ENCODE data around the gene MPPED2.

DNA sequence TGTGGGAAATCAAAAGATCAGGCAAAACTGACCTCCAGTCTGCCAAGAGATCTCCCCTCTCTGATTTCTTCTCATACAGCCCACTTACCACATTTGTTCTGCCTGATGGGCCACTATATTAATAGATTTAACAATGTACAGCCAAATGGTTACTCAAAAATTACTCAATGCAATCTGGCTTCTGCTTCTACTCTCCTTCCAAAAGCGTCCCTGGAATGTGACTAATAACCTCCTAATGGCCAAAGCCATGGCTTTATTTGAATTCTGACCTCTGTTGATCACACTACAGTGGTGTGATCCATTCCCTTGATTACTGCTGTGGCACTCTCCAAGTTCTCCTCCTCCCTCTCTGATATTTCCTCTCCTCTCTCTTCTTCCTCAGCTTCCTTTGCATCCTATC lies 86.2 kb downstream of the MPPED2 start:
- TF ChIP-seq POLR2A (IDR thresholded peaks at IDR 0.05; ENCODE audit: borderline replicate concordance, extremely low read depth, insufficient read depth, insufficient read length) = no peak
- no peak for TF ChIP-seq EZH2 (IDR thresholded peaks at IDR 0.05)
- TF ChIP-seq, protein P1, sequence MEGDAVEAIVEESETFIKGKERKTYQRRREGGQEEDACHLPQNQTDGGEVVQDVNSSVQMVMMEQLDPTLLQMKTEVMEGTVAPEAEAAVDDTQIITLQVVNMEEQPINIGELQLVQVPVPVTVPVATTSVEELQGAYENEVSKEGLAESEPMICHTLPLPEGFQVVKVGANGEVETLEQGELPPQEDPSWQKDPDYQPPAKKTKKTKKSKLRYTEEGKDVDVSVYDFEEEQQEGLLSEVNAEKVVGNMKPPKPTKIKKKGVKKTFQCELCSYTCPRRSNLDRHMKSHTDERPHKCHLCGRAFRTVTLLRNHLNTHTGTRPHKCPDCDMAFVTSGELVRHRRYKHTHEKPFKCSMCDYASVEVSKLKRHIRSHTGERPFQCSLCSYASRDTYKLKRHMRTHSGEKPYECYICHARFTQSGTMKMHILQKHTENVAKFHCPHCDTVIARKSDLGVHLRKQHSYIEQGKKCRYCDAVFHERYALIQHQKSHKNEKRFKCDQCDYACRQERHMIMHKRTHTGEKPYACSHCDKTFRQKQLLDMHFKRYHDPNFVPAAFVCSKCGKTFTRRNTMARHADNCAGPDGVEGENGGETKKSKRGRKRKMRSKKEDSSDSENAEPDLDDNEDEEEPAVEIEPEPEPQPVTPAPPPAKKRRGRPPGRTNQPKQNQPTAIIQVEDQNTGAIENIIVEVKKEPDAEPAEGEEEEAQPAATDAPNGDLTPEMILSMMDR (IDR thresholded peaks at IDR 0.05 in 2 of 3, conservative IDR thresholded peaks at IDR 0.05 in 1 of 3; ENCODE audit: borderline replicate concordance in 1 of 3, insufficient read depth in 1 of 3, low read depth in 2 of 3, low read length in 2 of 3) = no peak
- TF ChIP-seq EZH2phosphoT487 (IDR thresholded peaks at IDR 0.05; ENCODE audit: borderline replicate concordance) = no peak
- TF ChIP-seq, protein P2, sequence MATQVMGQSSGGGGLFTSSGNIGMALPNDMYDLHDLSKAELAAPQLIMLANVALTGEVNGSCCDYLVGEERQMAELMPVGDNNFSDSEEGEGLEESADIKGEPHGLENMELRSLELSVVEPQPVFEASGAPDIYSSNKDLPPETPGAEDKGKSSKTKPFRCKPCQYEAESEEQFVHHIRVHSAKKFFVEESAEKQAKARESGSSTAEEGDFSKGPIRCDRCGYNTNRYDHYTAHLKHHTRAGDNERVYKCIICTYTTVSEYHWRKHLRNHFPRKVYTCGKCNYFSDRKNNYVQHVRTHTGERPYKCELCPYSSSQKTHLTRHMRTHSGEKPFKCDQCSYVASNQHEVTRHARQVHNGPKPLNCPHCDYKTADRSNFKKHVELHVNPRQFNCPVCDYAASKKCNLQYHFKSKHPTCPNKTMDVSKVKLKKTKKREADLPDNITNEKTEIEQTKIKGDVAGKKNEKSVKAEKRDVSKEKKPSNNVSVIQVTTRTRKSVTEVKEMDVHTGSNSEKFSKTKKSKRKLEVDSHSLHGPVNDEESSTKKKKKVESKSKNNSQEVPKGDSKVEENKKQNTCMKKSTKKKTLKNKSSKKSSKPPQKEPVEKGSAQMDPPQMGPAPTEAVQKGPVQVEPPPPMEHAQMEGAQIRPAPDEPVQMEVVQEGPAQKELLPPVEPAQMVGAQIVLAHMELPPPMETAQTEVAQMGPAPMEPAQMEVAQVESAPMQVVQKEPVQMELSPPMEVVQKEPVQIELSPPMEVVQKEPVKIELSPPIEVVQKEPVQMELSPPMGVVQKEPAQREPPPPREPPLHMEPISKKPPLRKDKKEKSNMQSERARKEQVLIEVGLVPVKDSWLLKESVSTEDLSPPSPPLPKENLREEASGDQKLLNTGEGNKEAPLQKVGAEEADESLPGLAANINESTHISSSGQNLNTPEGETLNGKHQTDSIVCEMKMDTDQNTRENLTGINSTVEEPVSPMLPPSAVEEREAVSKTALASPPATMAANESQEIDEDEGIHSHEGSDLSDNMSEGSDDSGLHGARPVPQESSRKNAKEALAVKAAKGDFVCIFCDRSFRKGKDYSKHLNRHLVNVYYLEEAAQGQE (IDR thresholded peaks at IDR 0.05; ENCODE audit: low read depth) = no peak
- TF ChIP-seq YY1 (IDR thresholded peaks at IDR 0.05; ENCODE audit: extremely low read depth, insufficient replicate concordance, low read depth, low read length) = no peak
- TF ChIP-seq, protein P3, sequence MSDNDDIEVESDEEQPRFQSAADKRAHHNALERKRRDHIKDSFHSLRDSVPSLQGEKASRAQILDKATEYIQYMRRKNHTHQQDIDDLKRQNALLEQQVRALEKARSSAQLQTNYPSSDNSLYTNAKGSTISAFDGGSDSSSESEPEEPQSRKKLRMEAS (IDR thresholded peaks at IDR 0.05) = no peak
- no peak for TF ChIP-seq SIN3A (IDR thresholded peaks at IDR 0.05; ENCODE audit: low read depth)
- no peak for TF ChIP-seq POLR2AphosphoS5 (IDR thresholded peaks at IDR 0.05; ENCODE audit: low read depth, low read length)
- no peak for TF ChIP-seq ZNF274 (IDR thresholded peaks at IDR 0.05; ENCODE audit: low read depth, low read length)
- TF ChIP-seq CBX3 (IDR thresholded peaks at IDR 0.05; ENCODE audit: low read depth) = no peak
- TF ChIP-seq JUND (IDR thresholded peaks at IDR 0.05) = no peak
- TF ChIP-seq CEBPB (IDR thresholded peaks at IDR 0.05; ENCODE audit: low read depth) = no peak
